CD4-positive, CD25-positive, alpha-beta regulatory T cell (primary cell): Measurements from ENCODE around the gene PRDM16. TPM values are rescaled to one million over a fixed set of nuclear protein-coding genes. Genes with fewer than 3 reads are reported as not detected.

ENCODE experiments used
- ATAC-seq, 2 donors: fragments of 150-1000 bp; cut with Tn5 transposase; one replicate each; pipeline ENCODE4 v1.10.0; 2021; ENCODE audit warnings: low read depth in 2 of 2, moderate number of reproducible peaks in 2 of 2, moderate library complexity in 1 of 2
- DNase-seq, 3 donors: peaks; one replicate each; pipeline versions ENCODE4 v3.0.0 to v3.0.0-alpha.2; 2012 to 2022; ENCODE audit warnings: mixed read lengths in 1 of 3
- H3K27ac ChIP-seq: one replicate; pipeline ENCODE4 v1.7.0; 2013; ENCODE audit warnings: mild to moderate bottlenecking, low read length; ENCODE audit not compliant: insufficient read depth, poor library complexity, severe bottlenecking
- H3K27me3 ChIP-seq: one replicate; pipeline ENCODE4 v1.7.0; 2013; ENCODE audit warnings: low read length; ENCODE audit not compliant: control insufficient read depth, insufficient read depth
- H3K36me3 ChIP-seq: one replicate; pipeline ENCODE4 v1.7.0; 2013; ENCODE audit warnings: mild to moderate bottlenecking, low read length, moderate library complexity; ENCODE audit not compliant: control insufficient read depth, insufficient read depth
- H3K4me1 ChIP-seq: 2 replicates; pipeline ENCODE4 v1.7.0; 2013; ENCODE audit warnings: mild to moderate bottlenecking, low read length; ENCODE audit not compliant: insufficient read depth, control insufficient read depth, poor library complexity, severe bottlenecking
- H3K4me3 ChIP-seq: one replicate; pipeline ENCODE4 v1.7.0; 2013; ENCODE audit warnings: low read depth, mild to moderate bottlenecking, low read length, moderate library complexity
- H3K9me3 ChIP-seq, 2 experiments: 1 replicate in 1 of 2; 2 replicates in 1 of 2; pipeline ENCODE4 v1.7.0; 2013; ENCODE audit warnings: low read length in 2 of 2, mild to moderate bottlenecking in 1 of 2, moderate library complexity in 1 of 2; ENCODE audit not compliant: control insufficient read depth in 2 of 2
- H3K27ac Mint-ChIP-seq, 3 donors: one replicate each; pipeline ENCODE4 v1.8.0; 2020 to 2022; ENCODE audit warnings: mild to moderate bottlenecking in 3 of 3, mixed read lengths in 3 of 3, moderate library complexity in 2 of 3
- H3K27me3 Mint-ChIP-seq: one replicate; pipeline ENCODE4 v1.8.0; 2022; ENCODE audit warnings: mild to moderate bottlenecking, mixed read lengths
- H3K36me3 Mint-ChIP-seq: one replicate; pipeline ENCODE4 v1.8.0; 2020; ENCODE audit warnings: mixed read lengths
- H3K4me1 Mint-ChIP-seq, 4 donors: one replicate each; pipeline ENCODE4 v1.8.0; 2020 to 2022; ENCODE audit warnings: mixed read lengths in 4 of 4, mild to moderate bottlenecking in 1 of 4
- H3K4me3 Mint-ChIP-seq, 4 donors: one replicate each; pipeline ENCODE4 v1.8.0; 2020 to 2022; ENCODE audit warnings: mild to moderate bottlenecking in 4 of 4, mixed read lengths in 4 of 4, moderate library complexity in 3 of 4
- H3K9me3 Mint-ChIP-seq, 7 donors: one replicate each; pipeline ENCODE4 v1.8.0; 2020 to 2022; ENCODE audit warnings: mixed read lengths in 7 of 7, mild to moderate bottlenecking in 3 of 7, moderate library complexity in 2 of 7
- polyA plus RNA-seq, 4 donors: library from polyadenylated mRNA; unstranded; fragments of 300-500 nt; fragmentation: Illumina TruSeq; gene quantifications; one replicate each; pipeline ENCODE4 v1.2.3, GENCODE V29; 2021
- total RNA-seq: library from RNA; stranded (reverse); gene quantifications from one replicate; pipeline ENCODE4 v1.2.3, GENCODE V29; 2022

The PRDM16 gene
- total and polyA plus RNA-seq, 5 donors from 2014 or later = 0.27 TPM; not detected in 4

DNA sequence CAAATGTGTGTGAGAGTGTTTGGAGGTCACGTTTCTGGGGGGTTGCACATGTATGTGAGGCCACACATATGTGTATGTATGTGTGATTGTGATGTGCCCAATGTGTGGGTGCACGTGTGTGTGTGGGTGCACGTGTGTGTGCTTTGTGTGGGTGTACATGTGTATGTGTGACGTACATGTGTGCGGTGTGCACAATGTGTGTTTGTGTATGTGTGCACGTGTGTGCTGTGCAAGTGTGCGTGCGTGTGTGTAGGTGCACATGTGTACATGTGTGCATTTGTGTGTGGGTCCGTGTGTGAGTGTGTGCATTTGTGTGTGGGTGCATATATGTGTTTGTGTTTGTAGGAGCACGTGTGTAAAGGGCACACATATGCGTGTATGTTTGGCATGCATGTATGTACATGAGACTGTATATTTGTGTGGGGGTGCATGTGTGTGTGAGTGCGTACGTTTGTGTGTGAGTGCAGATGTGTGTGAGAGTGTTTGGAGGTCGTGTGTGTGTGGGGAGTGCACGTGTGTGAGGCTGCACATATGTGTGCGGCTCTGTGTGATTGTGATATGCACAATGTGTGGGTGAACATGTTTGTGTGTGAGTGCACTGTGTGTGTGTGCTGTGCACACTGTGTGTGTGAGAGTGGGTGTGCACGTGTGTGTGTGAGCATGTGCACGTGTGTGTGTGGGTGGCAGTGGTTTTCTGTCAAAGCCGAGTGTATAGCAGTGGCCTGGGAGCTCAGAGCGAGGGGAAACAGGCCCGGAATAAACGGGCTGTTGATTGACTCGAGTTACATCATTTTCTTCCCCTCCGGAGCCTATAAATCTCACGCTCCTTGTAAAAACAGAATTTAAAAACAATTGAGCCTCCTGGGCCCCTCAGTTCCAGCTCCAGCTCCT lies 252.8 kb downstream of the PRDM16 start:
- Mint-ChIP-seq H3K4me3 (no peak overlapping the region), H3K27me3 (no peaks in the 10 kb centered on the region), H3K36me3 (no peaks in the 10 kb centered on the region), H3K27ac (no peak overlapping the region), H3K9me3 (peaks cover 0 to 4% (median under 1%) of the 10 kb centered on the region in 7 donors), H3K4me1 (peaks cover 0 to 8% (median 2%) of the 10 kb centered on the region in 4 donors)
- Histone ChIP-seq H3K36me3 (no peaks in the 10 kb centered on the region), H3K27me3 (no peaks in the 10 kb centered on the region), H3K4me1 (no peaks in the 10 kb centered on the region), H3K9me3 (peaks cover 3 to 7% of the 10 kb centered on the region in 2 experiments), H3K4me3 (no peak overlapping the region), H3K27ac (no peak overlapping the region)
- no peak for ATAC-seq
- no peak for DNase-seq

DNA sequence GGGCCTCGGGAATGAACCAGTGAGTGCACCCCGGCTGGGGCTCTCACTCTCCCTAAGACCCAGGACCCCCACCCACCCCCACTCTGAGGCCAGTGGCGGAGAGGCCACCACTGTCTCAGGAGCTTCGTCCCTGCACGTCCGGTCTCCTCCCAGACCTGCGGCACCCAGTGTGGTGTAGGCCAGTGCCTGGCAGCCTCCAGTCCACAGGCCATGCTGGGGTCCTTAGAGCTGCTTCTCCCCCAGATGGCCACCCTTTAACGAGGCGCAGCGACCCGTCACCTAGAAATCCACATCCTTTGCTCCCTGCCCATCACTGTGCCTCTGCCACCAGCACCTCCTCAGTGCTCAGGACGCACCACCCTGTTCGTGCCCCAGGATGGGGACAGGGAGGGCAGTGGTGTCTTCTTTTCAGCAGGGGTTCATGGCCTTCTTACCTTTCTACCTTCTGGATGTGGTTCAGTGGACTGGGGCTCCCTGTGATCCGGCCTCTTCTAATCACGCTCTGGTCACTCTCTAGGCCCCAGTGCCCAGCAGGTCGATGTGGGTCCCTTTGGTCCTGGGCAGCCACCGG lies 253.5 kb downstream of the PRDM16 start:
- no peak for DNase-seq
- H3K27ac Mint-ChIP-seq = no peak overlapping the region
- no peaks in the 10 kb centered on the region for H3K27me3 Mint-ChIP-seq

DNA sequence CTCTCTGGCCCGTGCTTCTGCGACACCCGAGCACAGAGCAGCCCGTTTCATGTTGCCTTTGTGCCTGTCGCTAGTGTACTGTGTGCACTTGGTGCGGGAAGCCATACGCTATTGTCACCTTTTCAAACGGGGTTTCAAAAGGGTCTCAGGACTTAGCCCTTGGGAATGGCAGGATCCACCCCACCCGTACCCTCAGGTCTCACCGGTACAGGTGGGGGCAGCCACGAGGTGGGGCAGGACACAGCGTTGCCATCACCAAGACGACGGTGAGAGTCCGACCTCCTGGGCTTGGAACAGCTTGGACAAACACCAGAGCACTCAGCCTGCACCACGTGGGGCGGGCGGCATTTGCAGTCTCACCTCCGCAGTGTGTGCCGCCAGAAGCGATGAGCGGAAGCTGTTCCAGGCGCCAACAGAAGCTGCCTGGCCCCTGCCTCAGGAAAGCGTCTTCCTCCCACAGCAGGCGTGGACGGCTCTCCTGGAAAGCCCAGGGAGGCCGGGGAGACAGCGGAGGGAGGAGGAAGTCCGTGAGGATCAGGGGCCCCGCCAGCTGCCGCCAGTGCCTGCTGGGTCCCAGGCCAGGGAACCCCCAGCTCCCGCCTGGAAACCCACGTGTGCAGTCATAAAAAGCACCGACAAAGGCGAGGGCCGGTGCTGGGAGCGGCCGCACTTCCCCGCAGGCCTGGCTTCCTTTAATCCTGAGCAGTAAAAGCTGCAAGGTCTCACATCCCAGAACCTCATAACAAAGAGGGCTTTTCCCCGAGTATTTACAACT lies 254.2 kb downstream of the PRDM16 start:
- Histone ChIP-seq H3K27ac (no peak overlapping the region), H3K36me3 (no peaks in the 10 kb centered on the region), H3K9me3 (no peaks in the 10 kb centered on the region), H3K4me3 (no peak overlapping the region), H3K4me1 (no peaks in the 10 kb centered on the region), H3K27me3 (no peaks in the 10 kb centered on the region)
- Mint-ChIP-seq H3K4me1 (peaks cover 0 to 4% (median 2%) of the 10 kb centered on the region in 4 donors), H3K9me3 (peaks cover 0 to 2% (median 0%) of the 10 kb centered on the region in 7 donors), H3K4me3 (no peak overlapping the region), H3K27me3 (no peaks in the 10 kb centered on the region), H3K27ac (no peak overlapping the region), H3K36me3 (no peaks in the 10 kb centered on the region)
- ATAC-seq (no peak), DNase-seq (no peak)

More for the DNA sequence above, 253.5 kb downstream of the PRDM16 start:
- H3K4me1 ChIP-seq = no peaks in the 10 kb centered on the region
- H3K9me3 ChIP-seq = no peaks in the 10 kb centered on the region
- H3K27ac ChIP-seq = no peak overlapping the region
- ATAC-seq = no peak
- no peaks in the 10 kb centered on the region for H3K27me3 ChIP-seq
- no peaks in the 10 kb centered on the region for H3K36me3 ChIP-seq
- H3K4me3 Mint-ChIP-seq = no peak overlapping the region
- no peak overlapping the region for H3K4me3 ChIP-seq
- no peaks in the 10 kb centered on the region for H3K36me3 Mint-ChIP-seq
- H3K4me1 Mint-ChIP-seq = peaks cover 0 to 5% (median 2%) of the 10 kb centered on the region in 4 donors
- peaks cover 0 to 4% (median 0%) of the 10 kb centered on the region in 7 donors for H3K9me3 Mint-ChIP-seq

DNA sequence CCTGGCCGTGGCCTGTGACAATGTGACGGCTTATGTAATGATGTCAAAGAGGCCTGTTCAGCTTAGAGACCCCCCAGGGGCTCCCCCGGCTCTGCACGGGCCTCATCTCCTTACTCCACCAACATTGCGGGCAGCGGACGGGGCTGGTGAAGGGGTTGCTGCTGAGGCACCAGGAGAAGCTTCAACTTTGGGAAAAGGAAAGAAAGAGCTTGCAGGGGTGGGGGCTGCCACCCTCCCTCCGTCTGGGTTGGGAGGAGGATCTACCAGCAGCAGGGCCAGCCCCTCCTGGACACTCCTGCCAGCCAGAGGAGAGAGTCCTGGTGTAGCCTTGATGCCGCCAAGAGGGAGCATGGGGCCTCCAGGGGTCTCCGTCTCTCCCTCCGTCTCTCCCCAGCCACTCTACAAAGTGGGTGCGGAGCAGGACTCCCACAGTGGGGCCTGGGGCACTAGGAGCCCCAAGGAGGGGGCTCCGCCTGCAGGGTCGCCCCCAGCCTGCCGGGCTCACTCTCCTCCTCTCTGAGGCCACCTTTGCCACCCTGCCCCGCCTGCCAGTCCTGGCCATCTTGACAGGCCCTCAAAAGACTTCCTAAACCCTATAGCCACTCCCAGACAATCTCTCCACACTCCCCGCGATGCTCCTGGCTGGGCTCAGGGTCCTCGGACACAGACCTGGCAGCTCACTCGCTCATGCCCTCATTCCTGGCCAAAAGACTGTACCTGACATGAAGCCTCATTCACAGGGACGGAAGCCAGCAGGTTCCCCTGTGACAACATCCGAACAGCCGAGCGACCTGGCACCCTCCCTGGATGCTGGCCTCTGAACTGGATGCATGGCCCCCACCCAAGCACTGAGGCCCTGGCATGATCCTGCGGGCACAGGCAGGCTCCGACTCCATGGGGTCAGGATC lies 255.0 kb downstream of the PRDM16 start:
- no peaks in the 10 kb centered on the region for H3K36me3 ChIP-seq
- H3K27ac ChIP-seq = no peak overlapping the region
- no peak overlapping the region for H3K4me3 ChIP-seq
- Mint-ChIP-seq H3K27me3 (no peaks in the 10 kb centered on the region), H3K9me3 (no peaks in the 10 kb centered on the region), H3K4me3 (no peak overlapping the region), H3K4me1 (peaks cover 0 to 4% (median 1%) of the 10 kb centered on the region in 4 donors), H3K27ac (no peak overlapping the region), H3K36me3 (no peaks in the 10 kb centered on the region)
- no peaks in the 10 kb centered on the region for H3K9me3 ChIP-seq
- ATAC-seq (no peak), DNase-seq (no peak)
- no peaks in the 10 kb centered on the region for H3K4me1 ChIP-seq
- no peaks in the 10 kb centered on the region for H3K27me3 ChIP-seq

DNA sequence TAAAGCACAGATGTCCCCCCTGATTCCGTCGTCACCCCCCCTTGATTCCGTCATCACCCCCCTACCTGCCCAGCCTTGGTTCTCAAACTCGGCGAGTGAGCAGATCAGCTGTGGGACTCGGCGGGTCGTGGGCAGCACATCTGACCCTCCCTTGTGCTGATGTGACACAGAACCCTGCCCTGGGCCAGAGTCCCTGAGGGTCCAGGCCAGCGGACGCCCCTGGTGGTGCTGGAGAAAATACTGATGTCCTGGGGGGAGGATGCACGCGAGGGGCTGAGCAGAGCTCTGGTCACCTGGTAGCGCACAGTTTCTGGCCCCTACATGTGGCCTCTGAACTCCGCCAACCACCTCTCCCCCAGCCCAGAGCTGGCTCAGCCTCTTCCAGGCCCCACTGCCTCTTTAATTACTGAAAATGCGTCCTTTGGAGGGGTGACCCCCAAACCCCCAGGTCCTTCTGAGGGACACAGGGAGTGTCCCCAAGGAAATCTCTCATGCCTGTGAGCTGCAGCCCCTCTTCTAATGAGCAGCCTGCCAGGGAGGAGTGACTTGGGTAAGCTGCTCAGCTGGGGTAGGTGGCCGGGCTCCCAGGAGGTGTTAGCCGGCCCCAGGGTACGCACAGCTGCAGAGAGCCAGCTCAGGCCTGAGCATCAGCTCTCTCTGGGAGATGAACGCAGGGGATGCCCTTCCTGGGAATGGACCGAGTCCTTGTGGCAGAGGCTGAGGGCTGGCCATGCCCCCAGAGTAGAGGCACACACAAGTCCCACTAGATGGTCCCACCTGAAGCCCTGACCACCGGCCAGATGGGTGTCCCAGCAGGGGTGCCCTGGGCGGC lies 255.9 kb downstream of the PRDM16 start:
- Histone ChIP-seq H3K27me3 (no peaks in the 10 kb centered on the region), H3K4me1 (no peaks in the 10 kb centered on the region), H3K36me3 (no peaks in the 10 kb centered on the region), H3K9me3 (no peaks in the 10 kb centered on the region), H3K27ac (no peak overlapping the region), H3K4me3 (no peak overlapping the region)
- Mint-ChIP-seq H3K9me3 (peaks cover 0 to 1% (median 0%) of the 10 kb centered on the region in 7 donors), H3K4me1 (peaks cover 0 to 4% (median 1%) of the 10 kb centered on the region in 4 donors), H3K27me3 (no peaks in the 10 kb centered on the region), H3K27ac (no peak overlapping the region), H3K4me3 (no peak overlapping the region), H3K36me3 (no peaks in the 10 kb centered on the region)
- DNase-seq (no peak), ATAC-seq (no peak)

DNA sequence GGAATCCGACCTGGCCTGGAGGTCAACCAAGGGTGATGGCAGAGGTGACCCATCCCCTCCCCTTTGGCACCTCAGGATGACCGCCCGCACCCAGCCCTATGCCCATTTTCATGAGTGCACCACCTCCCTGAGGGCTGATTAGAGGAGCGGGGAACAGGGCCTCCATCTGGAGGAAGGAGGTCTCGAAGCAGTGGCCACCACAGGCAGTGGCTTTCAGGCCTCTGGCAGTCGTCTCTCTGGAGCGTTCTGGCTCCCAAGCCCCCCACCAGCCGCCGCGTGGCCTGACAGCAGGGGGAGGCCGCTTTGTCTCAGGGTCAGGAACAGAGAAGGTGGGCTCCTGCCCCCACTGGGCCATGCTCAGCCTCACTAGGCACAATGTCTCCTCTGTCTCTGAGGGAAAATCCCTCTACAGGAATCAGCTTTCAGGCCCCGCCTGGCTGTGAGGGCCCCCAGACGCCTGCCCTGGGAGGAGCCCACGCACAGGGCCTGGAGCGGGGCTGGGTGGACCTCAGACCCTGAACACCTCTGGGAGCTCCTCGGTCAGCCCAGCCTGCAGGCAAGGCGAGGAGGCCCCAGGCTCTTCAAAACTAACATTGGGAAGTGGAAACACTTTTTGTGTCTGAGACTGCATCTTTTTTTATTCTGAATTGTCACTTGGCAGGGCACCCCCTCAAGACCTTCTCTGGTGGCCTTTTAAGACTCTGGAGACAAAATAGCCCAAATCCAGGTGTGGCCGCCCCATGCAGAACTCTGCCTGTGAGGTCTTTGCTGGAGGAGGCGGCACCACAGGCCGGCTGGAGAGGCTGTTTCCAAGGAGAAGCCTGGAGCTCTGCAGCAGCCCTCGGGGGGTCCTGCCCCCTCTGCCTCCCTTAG lies 257.7 kb downstream of the PRDM16 start:
- Histone ChIP-seq H3K9me3 (no peaks in the 10 kb centered on the region), H3K27me3 (no peaks in the 10 kb centered on the region), H3K4me1 (no peaks in the 10 kb centered on the region), H3K27ac (no peak overlapping the region), H3K36me3 (no peaks in the 10 kb centered on the region), H3K4me3 (no peak overlapping the region)
- no peaks in the 10 kb centered on the region for H3K36me3 Mint-ChIP-seq
- no peaks in the 10 kb centered on the region for H3K4me1 Mint-ChIP-seq
- no peaks in the 10 kb centered on the region for H3K27me3 Mint-ChIP-seq
- H3K4me3 Mint-ChIP-seq = no peak overlapping the region
- DNase-seq (no peak), ATAC-seq (no peak)
- peaks cover 0 to 1% (median 0%) of the 10 kb centered on the region in 7 donors for H3K9me3 Mint-ChIP-seq
- H3K27ac Mint-ChIP-seq = no peak overlapping the region
